Neuronal stem cell (in vitro differentiated cells): ENCODE data around the gene XAB2.

Experiments used
- DNase-seq: peaks from one replicate; pipeline ENCODE4 v3.0.0-alpha.2; 2013; ENCODE audit warnings: low spot score
- H2AFZ ChIP-seq: one replicate; pipeline ENCODE4 v1.6.1; 2013; ENCODE audit warnings: mild to moderate bottlenecking, low read length, inconsistent platforms
- H2AK5ac ChIP-seq: 2 replicates; pipeline ENCODE4 v1.6.1; 2013; ENCODE audit warnings: low read depth, mild to moderate bottlenecking, inconsistent platforms, low read length, moderate library complexity, mixed read lengths
- H2BK120ac ChIP-seq: 2 replicates; pipeline ENCODE4 v1.6.1; 2013; ENCODE audit warnings: low read depth, mild to moderate bottlenecking, inconsistent platforms, low read length, moderate library complexity, mixed read lengths
- H2BK12ac ChIP-seq: one replicate; pipeline ENCODE4 v1.6.1; 2013; ENCODE audit warnings: low read length, inconsistent platforms
- H2BK15ac ChIP-seq: 2 replicates; pipeline ENCODE4 v1.6.1; 2013; ENCODE audit warnings: mild to moderate bottlenecking, low read length, inconsistent platforms, mixed read lengths
- H2BK5ac ChIP-seq: one replicate; pipeline ENCODE4 v1.6.1; 2013; ENCODE audit warnings: inconsistent platforms, mild to moderate bottlenecking, low read length, moderate library complexity
- H3K14ac ChIP-seq: one replicate; pipeline ENCODE4 v1.6.1; 2013; ENCODE audit warnings: low read length, inconsistent platforms
- H3K18ac ChIP-seq: 2 replicates; pipeline ENCODE4 v1.6.1; 2013; ENCODE audit warnings: low read length, inconsistent platforms
- H3K23ac ChIP-seq: 2 replicates; pipeline ENCODE4 v1.6.1; 2013; ENCODE audit warnings: low read depth, mild to moderate bottlenecking, mixed read lengths, low read length, inconsistent platforms; ENCODE audit not compliant: poor library complexity
- H3K27ac ChIP-seq: replicated peaks from 3 replicates; pipeline ENCODE4 v1.5.1; 2013; ENCODE audit warnings: low read length, inconsistent platforms
- H3K27me3 ChIP-seq, 3 experiments: 2 replicates each; pipeline ENCODE4 v1.6.1; 2013; ENCODE audit warnings: low read length in 3 of 3, mild to moderate bottlenecking in 2 of 3, inconsistent platforms in 1 of 3, low read depth in 1 of 3, mixed read lengths in 1 of 3, moderate library complexity in 1 of 3; ENCODE audit not compliant: control insufficient read depth in 3 of 3, insufficient read depth in 3 of 3
- H3K36me3 ChIP-seq, 2 donors: replicated peaks in 1 of 2; 2 replicates each; pipeline ENCODE4 v1.6.1; 2013; ENCODE audit warnings: low read length in 2 of 2; ENCODE audit not compliant: control insufficient read depth in 2 of 2, insufficient read depth in 2 of 2
- H3K4ac ChIP-seq: 2 replicates; pipeline ENCODE4 v1.6.1; 2013; ENCODE audit warnings: inconsistent platforms, mild to moderate bottlenecking, low read length, moderate library complexity
- H3K4me1 ChIP-seq, 2 donors: 1 replicate in 1 of 2; 2 replicates in 1 of 2; pipeline ENCODE4 v1.6.1; 2013; ENCODE audit warnings: low read length in 2 of 2, low read depth in 1 of 2; ENCODE audit not compliant: control insufficient read depth in 2 of 2, insufficient read depth in 1 of 2
- H3K4me2 ChIP-seq: one replicate; pipeline ENCODE4 v1.6.1; 2013; ENCODE audit warnings: mild to moderate bottlenecking, low read length, inconsistent platforms; ENCODE audit not compliant: insufficient read depth, poor library complexity, severe bottlenecking
- H3K4me3 ChIP-seq, 2 donors: 2 replicates each; pipeline ENCODE4 v1.5.1; 2013; ENCODE audit warnings: low read length in 2 of 2, mild to moderate bottlenecking in 2 of 2, inconsistent platforms in 1 of 2, moderate library complexity in 1 of 2
- H3K79me1 ChIP-seq: one replicate; pipeline ENCODE4 v1.6.1; 2013; ENCODE audit warnings: low read depth, mild to moderate bottlenecking, inconsistent platforms, low read length, moderate library complexity
- H3K9ac ChIP-seq: one replicate; pipeline ENCODE4 v1.6.1; 2013; ENCODE audit warnings: mild to moderate bottlenecking, low read depth, low read length, inconsistent platforms; ENCODE audit not compliant: poor library complexity
- H3K9me3 ChIP-seq, 2 donors: replicated peaks in 1 of 2; 2 replicates each; pipeline versions ENCODE3 to v1.6.1; 2013; ENCODE audit warnings: low read length in 2 of 2, mild to moderate bottlenecking in 2 of 2, inconsistent platforms in 1 of 2, low read depth in 1 of 2, mixed read lengths in 1 of 2, moderate library complexity in 1 of 2; ENCODE audit not compliant: control insufficient read depth in 2 of 2, insufficient read depth in 1 of 2
- H4K8ac ChIP-seq: one replicate; pipeline ENCODE4 v1.6.1; 2013; ENCODE audit warnings: low read depth, mild to moderate bottlenecking, inconsistent platforms, low read length, moderate library complexity
- H4K91ac ChIP-seq: one replicate; pipeline ENCODE4 v1.6.1; 2013; ENCODE audit warnings: low read length, low read depth, mild to moderate bottlenecking, inconsistent platforms; ENCODE audit not compliant: poor library complexity
- WGBS, 2 donors: extraction: QIAGEN DNeasy Blood & Tissue Kit; methylation state at CpG; one replicate each; pipeline ENCODE4 v1.1.7; 2013; ENCODE audit warnings: missing lambda C conversion rate in 2 of 2, mixed read lengths in 1 of 2; ENCODE audit not compliant: insufficient read length in 2 of 2, insufficient replicate concordance in 1 of 2; ENCODE audit errors: extremely low coverage in 2 of 2; 5-methylcytosine and 5-hydroxymethylcytosine counted together

The XAB2 gene

DNA sequence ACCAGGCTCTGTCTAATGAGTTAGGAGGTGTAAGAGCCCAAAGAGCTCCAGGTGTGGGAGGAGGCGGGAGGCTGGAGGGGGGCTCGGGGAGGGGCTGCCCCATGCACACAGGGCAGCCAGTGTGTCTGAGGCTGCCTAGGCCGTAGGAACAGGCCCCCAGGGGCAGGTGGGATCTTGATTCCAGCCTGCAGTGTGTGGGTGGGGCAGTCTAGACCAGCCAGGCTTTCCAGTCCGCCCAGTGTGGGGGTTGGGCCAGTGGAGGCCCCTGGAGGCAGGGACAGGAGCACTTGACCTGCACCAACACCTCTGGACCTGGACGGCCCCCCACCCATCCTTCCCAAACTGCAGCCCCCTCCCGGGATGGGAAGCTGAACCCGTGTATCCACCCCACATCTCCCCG lies 39.1 kb downstream of the XAB2 start:
- H3K4me1 ChIP-seq = no peaks in the 10 kb centered on the region
- H3K14ac ChIP-seq = no peak overlapping the region
- peak overlapping the region; percentile 53 for H4K91ac ChIP-seq
- H2BK12ac ChIP-seq = no peak overlapping the region
- H2AK5ac ChIP-seq = peak overlapping the region; percentile 19
- no peak overlapping the region for H3K4me3 ChIP-seq
- no peak overlapping the region for H2AFZ ChIP-seq
- H3K79me1 ChIP-seq = no peaks in the 10 kb centered on the region
- no peak overlapping the region for H2BK120ac ChIP-seq
- H3K9me3 ChIP-seq = no peaks in the 10 kb centered on the region
- H3K27me3 ChIP-seq = peaks cover 0 to 6% (median 0%) of the 10 kb centered on the region in 3 experiments
- peak overlapping the region; percentile 17 for H3K18ac ChIP-seq
- no peak overlapping the region for H4K8ac ChIP-seq
- WGBS, 2 donors = no CpG with 5 or more reads among the region's 8 CpGs
- H3K27ac ChIP-seq = no peak overlapping the region
- no peak overlapping the region for H3K4ac ChIP-seq
- H2BK15ac ChIP-seq = no peak overlapping the region
- DNase-seq = no peak
- H3K9ac ChIP-seq = no peak overlapping the region
- H3K36me3 ChIP-seq = no peaks in the 10 kb centered on the region
- no peak overlapping the region for H2BK5ac ChIP-seq
- H3K4me2 ChIP-seq = no peak overlapping the region
- peak overlapping the region; percentile 2 for H3K23ac ChIP-seq

DNA sequence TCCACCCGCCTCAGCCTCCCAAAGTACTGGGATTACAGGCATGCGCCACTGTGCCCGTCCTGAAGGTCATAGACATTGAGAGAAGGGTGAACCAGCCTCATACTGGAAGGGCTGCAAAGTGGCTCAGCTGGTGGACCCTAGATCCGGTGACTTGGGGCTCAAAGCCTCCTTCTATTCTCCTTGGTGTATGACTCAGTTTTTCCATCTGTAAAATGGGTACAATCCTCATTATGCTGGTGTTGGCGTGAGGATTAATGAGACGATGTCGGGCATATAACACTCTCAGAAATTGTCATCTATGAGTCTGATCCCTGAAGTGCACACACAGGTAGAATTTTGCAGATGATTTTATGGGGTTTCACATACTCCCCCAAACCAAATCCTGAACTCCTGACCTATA lies 39.5 kb downstream of the XAB2 start:
- H3K18ac ChIP-seq = no peak overlapping the region
- H2BK12ac ChIP-seq = no peak overlapping the region
- H3K4me3 ChIP-seq = no peak overlapping the region
- no peak overlapping the region for H2AK5ac ChIP-seq
- no peak for DNase-seq
- peak overlapping the region; percentile 55 for H3K23ac ChIP-seq
- H3K27me3 ChIP-seq = peaks cover 0 to 3% (median 0%) of the 10 kb centered on the region in 3 experiments
- H3K27ac ChIP-seq = no peak overlapping the region
- H2BK15ac ChIP-seq = no peak overlapping the region
- H3K4me1 ChIP-seq = no peaks in the 10 kb centered on the region
- no peaks in the 10 kb centered on the region for H3K79me1 ChIP-seq
- H3K4me2 ChIP-seq = no peak overlapping the region
- no peaks in the 10 kb centered on the region for H3K36me3 ChIP-seq
- no peak overlapping the region for H2AFZ ChIP-seq
- H3K4ac ChIP-seq = no peak overlapping the region
- no peak overlapping the region for H3K14ac ChIP-seq
- H3K9me3 ChIP-seq = no peaks in the 10 kb centered on the region
- H2BK120ac ChIP-seq = no peak overlapping the region
- H4K91ac ChIP-seq = no peak overlapping the region
- H4K8ac ChIP-seq = no peak overlapping the region
- no CpG with 5 or more reads among the region's 7 CpGs for WGBS, 2 donors
- H3K9ac ChIP-seq = no peak overlapping the region
- no peak overlapping the region for H2BK5ac ChIP-seq

DNA sequence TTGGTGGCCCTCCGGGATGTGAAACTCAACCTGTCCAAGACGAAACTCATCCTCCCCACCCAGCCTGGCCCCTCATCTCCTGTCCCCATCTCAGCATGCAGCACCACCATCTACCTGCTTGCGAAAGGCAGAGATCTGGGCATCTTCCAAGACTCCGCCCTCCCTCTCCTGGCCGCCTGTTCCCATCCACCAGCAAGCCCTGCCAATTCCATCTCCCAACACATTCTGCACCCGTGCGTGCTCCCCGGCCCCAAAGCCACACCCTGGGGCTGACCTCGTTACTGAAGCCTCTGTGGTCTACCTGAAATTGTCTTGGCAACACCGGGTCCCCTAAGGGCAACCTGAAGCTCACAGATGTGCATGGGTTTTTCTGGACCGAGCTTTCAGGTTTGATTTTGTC lies 46.9 kb downstream of the XAB2 start:
- Histone ChIP-seq H2AK5ac (no peak overlapping the region), H4K8ac (no peak overlapping the region), H2BK15ac (no peak overlapping the region), H3K18ac (no peak overlapping the region), H3K9ac (no peak overlapping the region), H3K4me3 (peak overlapping the region in 1 of 2 donors; percentile 41), H3K14ac (no peak overlapping the region), H3K27ac (no peak overlapping the region), H3K4me1 (no peaks in the 10 kb centered on the region), H3K23ac (no peak overlapping the region), H2AFZ (no peak overlapping the region), H3K27me3 (peaks cover 0 to 14% (median 0%) of the 10 kb centered on the region in 3 experiments), H4K91ac (no peak overlapping the region), H3K4ac (no peak overlapping the region), H2BK5ac (no peak overlapping the region), H3K9me3 (no peaks in the 10 kb centered on the region), H3K36me3 (no peaks in the 10 kb centered on the region), H2BK120ac (no peak overlapping the region), H3K79me1 (peaks cover 1% of the 10 kb centered on the region), H2BK12ac (no peak overlapping the region), H3K4me2 (no peak overlapping the region)
- no peak for DNase-seq
- no CpG with 5 or more reads among the region's 11 CpGs for WGBS, 2 donors

DNA sequence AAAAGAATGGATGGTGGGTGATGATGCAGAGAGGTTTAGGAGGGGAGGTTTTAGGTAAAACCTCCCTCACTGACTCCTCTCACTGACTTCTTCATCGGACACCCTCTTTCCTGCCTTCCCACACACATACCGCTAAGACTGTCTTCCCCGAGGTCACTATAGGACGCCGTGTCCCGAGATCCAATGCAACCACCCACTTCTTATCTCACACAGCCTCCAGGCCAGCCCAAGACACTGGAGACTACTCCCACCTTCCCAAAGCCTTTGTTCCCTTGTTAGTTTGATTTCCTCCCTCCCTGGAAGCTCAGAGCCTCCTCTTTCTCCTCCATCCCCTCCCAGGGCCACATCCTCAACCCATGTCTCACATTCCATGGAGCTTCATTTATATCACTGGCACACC lies 50.2 kb downstream of the XAB2 start:
- Histone ChIP-seq H2AFZ (no peak overlapping the region), H3K4me1 (no peaks in the 10 kb centered on the region), H3K4me2 (no peak overlapping the region), H3K79me1 (peaks cover 1% of the 10 kb centered on the region), H2AK5ac (no peak overlapping the region), H3K27ac (no peak overlapping the region), H3K4ac (no peak overlapping the region), H3K18ac (no peak overlapping the region), H3K36me3 (no peaks in the 10 kb centered on the region), H3K14ac (no peak overlapping the region), H3K27me3 (peaks cover 0 to 17% (median 0%) of the 10 kb centered on the region in 3 experiments), H3K9me3 (no peaks in the 10 kb centered on the region), H2BK12ac (no peak overlapping the region), H3K23ac (no peak overlapping the region), H2BK15ac (no peak overlapping the region), H3K4me3 (no peak overlapping the region), H4K91ac (no peak overlapping the region), H4K8ac (no peak overlapping the region), H3K9ac (no peak overlapping the region), H2BK120ac (no peak overlapping the region), H2BK5ac (no peak overlapping the region)
- no CpG with 5 or more reads among the region's 6 CpGs for WGBS, 2 donors
- DNase-seq = no peak
